Measurements from ENCODE around the gene TENM4. TPM values are rescaled to one million over a fixed set of nuclear protein-coding genes. Genes with fewer than 3 reads are reported as not detected.
"Not testable (repeated sequence)": the region's sequence is repeated elsewhere in the genome, so short reads cannot be mapped to it uniquely, and the experiment has no call there.

TENM4 gene
- total and polyA plus RNA-seq, 2 of the 8 experiments (the other 6 are each of a cell fraction or from before 2014, with no cell fraction given), result 3.5 to 7.2 TPM

DNA sequence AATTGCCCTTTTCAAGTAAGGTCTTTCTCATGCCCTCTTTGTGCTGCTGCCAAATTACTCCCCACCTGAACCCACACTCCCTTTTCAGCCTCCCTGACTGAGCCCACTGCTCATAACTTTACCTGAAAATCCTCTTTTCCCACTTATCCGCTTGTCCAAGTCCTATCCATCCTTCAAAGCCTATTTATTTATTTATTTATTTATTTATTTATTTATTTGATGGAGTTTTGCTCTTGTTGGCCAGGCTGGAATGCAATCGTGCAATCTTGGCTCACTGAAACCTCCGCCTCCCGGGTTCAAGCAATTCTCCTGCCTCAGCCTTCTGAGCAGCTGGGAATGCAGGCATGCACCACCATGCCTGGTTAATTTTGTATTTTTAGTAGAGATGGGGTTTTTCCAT, 613.5 kb downstream of the TENM4 start:
- H3K4me2 ChIP-seq (ENCODE audit: insufficient read depth in 1 of 2, low read depth in 2 of 2, low read length in 2 of 2); H3K23me2 ChIP-seq (ENCODE audit: low read depth, low read length); H3K18ac ChIP-seq (ENCODE audit: extremely low read depth, low read length); H3K9ac ChIP-seq (replicated peaks in 1 of 4; ENCODE audit: extremely low read depth in 1 of 4, low read depth in 3 of 4, low read length in 3 of 4); H3K79me2 ChIP-seq (ENCODE audit: control insufficient read depth in 1 of 2, insufficient read depth in 2 of 2, low read length in 2 of 2); H3K14ac ChIP-seq (ENCODE audit: insufficient read length); H3K9me3 ChIP-seq (ENCODE audit: insufficient read depth in 2 of 2, low read depth in 1 of 2, low read length in 1 of 2); H4K5ac ChIP-seq (ENCODE audit: insufficient read length, low read depth, low read length); H2BK120ac ChIP-seq (replicated peaks; ENCODE audit: low read depth, low read length); H4K8ac ChIP-seq (ENCODE audit: extremely low read depth, insufficient read depth, low read length); DNase-seq (ENCODE audit: low read depth in 1 of 2, low spot score in 2 of 2); H3K4ac ChIP-seq (replicated peaks; ENCODE audit: insufficient read length, low read depth, low read length); H3K27me3 ChIP-seq (replicated peaks in 1 of 4; ENCODE audit: control insufficient read depth in 3 of 4, extremely low read depth in 1 of 4, insufficient read depth in 3 of 4, low read length in 3 of 4); H3K36me3 ChIP-seq (ENCODE audit: control insufficient read depth in 2 of 4, insufficient read depth in 4 of 4, low read length in 3 of 4); H3K27ac ChIP-seq (ENCODE audit: low read depth, low read length); H3K56ac ChIP-seq (replicated peaks; ENCODE audit: insufficient read length, low read depth, low read length); H3K79me1 ChIP-seq (ENCODE audit: low read depth, low read length); H2BK20ac ChIP-seq (ENCODE audit: low read length); POLR2A ChIA-PET (ENCODE audit: partially characterized antibody); H2AFZ ChIP-seq (ENCODE audit: low read length); H2BK12ac ChIP-seq (ENCODE audit: low read depth, low read length); H3K4me3 ChIP-seq (ENCODE audit: extremely low read depth in 1 of 4, insufficient read depth in 2 of 4, low read depth in 3 of 4, low read length in 4 of 4); H3K4me1 ChIP-seq (replicated peaks in 1 of 4; ENCODE audit: control insufficient read depth in 3 of 4, insufficient read depth in 4 of 4, low read length in 3 of 4); H4K20me1 ChIP-seq (replicated peaks in 1 of 2; ENCODE audit: control insufficient read depth in 1 of 2, insufficient read depth in 2 of 2, low read length in 2 of 2); H2BK15ac ChIP-seq (ENCODE audit: low read length); H2BK5ac ChIP-seq (ENCODE audit: low read depth, low read length); H4K91ac ChIP-seq (replicated peaks; ENCODE audit: insufficient read length, low read length); FAIRE-seq; H3K23ac ChIP-seq (ENCODE audit: insufficient read length); H2AK5ac ChIP-seq (ENCODE audit: low read depth, low read length): not testable (repeated sequence)
- CTCF ChIA-PET (ENCODE audit: partially characterized antibody), result interaction anchor here (0.9 to 1.8 kb wide), 4 partner anchors 8 to 134 kb away, joined by 3 to 6 read pairs (median 5); no protein-coding TSS in a partner anchor
- 92% methylated on average over 4 of the region's 4 CpGs; no CpG with 5 or more reads in 1 of the 2 experiments for WGBS, 2 experiments (ENCODE audit: extremely low coverage in 1 of 2, insufficient coverage in 1 of 2, insufficient read length in 1 of 2, insufficient replicate concordance in 2 of 2, low coverage in 1 of 2, low lambda C conversion rate in 2 of 2, missing lambda C conversion rate in 1 of 2)
